Neural crest cell (in vitro differentiated cells): ENCODE results near the gene KDM4C. TPM values are rescaled to one million over a fixed set of nuclear protein-coding genes. Genes with fewer than 3 reads are reported as not detected.
"Not testable (repeated sequence)": the region's sequence is repeated elsewhere in the genome, so short reads cannot be mapped to it uniquely, and the experiment has no call there.

Source experiments
- DNase-seq: peaks from one replicate; pipeline ENCODE4 v3.0.0; 2021; ENCODE audit warnings: low read depth, mixed read lengths, low spot score
- H3K27ac Mint-ChIP-seq: one replicate; pipeline ENCODE4 v1.8.0; 2021; ENCODE audit warnings: mild to moderate bottlenecking, mixed read lengths; ENCODE audit not compliant: unreplicated experiment
- H3K27me3 Mint-ChIP-seq: 2 replicates; pipeline ENCODE4 v1.8.0; 2021; ENCODE audit warnings: low read depth, mild to moderate bottlenecking, mixed read lengths
- H3K36me3 Mint-ChIP-seq: 2 replicates; pipeline ENCODE4 v1.8.0; 2021; ENCODE audit warnings: low read depth, mild to moderate bottlenecking, mixed read lengths
- H3K4me1 Mint-ChIP-seq: 2 replicates; pipeline ENCODE4 v1.8.0; 2021; ENCODE audit warnings: mixed read lengths
- H3K4me3 Mint-ChIP-seq: one replicate; pipeline ENCODE4 v1.8.0; 2021; ENCODE audit warnings: mild to moderate bottlenecking, mixed read lengths
- H3K9me3 Mint-ChIP-seq: 2 replicates; pipeline ENCODE4 v1.8.0; 2021; ENCODE audit warnings: mixed read lengths
- CTCF ChIP-seq: fragments of 200-600 bp; sonication (generic); conservative IDR thresholded peaks from 2 replicates; pipeline ENCODE4 v1.5.0; 2021; ENCODE audit warnings: antibody characterized with exemption, mild to moderate bottlenecking
- total RNA-seq: library from RNA; stranded (reverse); gene quantifications from 2 replicates; pipeline ENCODE4 v1.2.1, GENCODE V29; 2021

The KDM4C gene
- total RNA-seq, 1 donor from 2014 or later: 11.2 TPM

DNA sequence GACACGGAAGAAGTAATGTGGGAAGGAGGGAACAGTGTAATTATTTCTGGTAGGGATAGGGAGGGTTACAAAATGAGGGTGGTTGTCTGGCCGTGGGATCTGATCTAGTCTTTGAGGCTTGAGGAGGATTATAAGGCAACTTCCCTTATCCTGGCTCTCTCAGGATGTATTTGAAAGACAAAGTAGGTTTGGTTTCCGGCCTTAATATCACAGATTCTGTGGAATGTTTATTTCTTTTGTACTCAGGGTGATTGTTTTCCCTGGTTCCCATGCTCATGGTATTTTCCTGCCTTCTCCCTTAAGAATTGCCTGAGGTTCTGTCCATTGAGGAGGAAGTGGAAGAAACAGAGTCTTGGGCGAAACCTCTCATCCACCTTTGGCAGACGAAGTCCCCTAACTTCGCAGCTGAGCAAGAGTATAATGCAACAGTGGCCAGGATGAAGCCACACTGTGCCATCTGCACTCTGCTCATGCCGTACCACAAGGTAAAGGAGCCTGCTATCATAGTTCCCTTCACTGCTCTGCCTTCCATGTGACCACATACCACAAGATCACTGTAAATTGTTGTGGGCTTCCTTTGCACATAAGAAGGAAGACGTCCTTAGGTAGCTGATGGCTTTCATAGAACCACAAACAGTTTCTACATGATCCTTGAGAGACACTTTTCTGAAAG, 253.8 kb downstream of the KDM4C start:
- Mint-ChIP-seq H3K27ac (no peak overlapping the region), H3K4me1 (no peaks in the 10 kb centered on the region), H3K27me3 (no peaks in the 10 kb centered on the region), H3K9me3 (peaks cover 2% of the 10 kb centered on the region), H3K4me3 (no peak overlapping the region), H3K36me3 (peaks cover 15% of the 10 kb centered on the region)
- DNase-seq: no peak
- no peak for TF ChIP-seq CTCF

GRCh38 chr9:7027996-7028395, 270.2 kb downstream of the KDM4C start:
- H3K36me3 Mint-ChIP-seq: peaks cover 9% of the 10 kb centered on the region
- H3K27ac Mint-ChIP-seq: no peak overlapping the region
- DNase-seq: no peak
- peaks cover 6% of the 10 kb centered on the region for H3K9me3 Mint-ChIP-seq
- H3K4me3 Mint-ChIP-seq: no peak overlapping the region
- TF ChIP-seq CTCF: no peak
- no peaks in the 10 kb centered on the region for H3K27me3 Mint-ChIP-seq
- H3K4me1 Mint-ChIP-seq: no peaks in the 10 kb centered on the region

GRCh38 chr9:7028591-7028990, 270.8 kb downstream of the KDM4C start:
- no peak for TF ChIP-seq CTCF
- Mint-ChIP-seq H3K4me1 (no peaks in the 10 kb centered on the region), H3K4me3 (no peak overlapping the region), H3K27me3 (no peaks in the 10 kb centered on the region), H3K27ac (no peak overlapping the region), H3K36me3 (peaks cover 9% of the 10 kb centered on the region), H3K9me3 (peaks cover 6% of the 10 kb centered on the region)
- no peak for DNase-seq

GRCh38 chr9:7030943-7031342, 273.2 kb downstream of the KDM4C start:
- not testable (repeated sequence) for H3K4me1 Mint-ChIP-seq, H3K4me3 Mint-ChIP-seq, H3K9me3 Mint-ChIP-seq, H3K36me3 Mint-ChIP-seq, H3K27ac Mint-ChIP-seq, DNase-seq, H3K27me3 Mint-ChIP-seq

DNA sequence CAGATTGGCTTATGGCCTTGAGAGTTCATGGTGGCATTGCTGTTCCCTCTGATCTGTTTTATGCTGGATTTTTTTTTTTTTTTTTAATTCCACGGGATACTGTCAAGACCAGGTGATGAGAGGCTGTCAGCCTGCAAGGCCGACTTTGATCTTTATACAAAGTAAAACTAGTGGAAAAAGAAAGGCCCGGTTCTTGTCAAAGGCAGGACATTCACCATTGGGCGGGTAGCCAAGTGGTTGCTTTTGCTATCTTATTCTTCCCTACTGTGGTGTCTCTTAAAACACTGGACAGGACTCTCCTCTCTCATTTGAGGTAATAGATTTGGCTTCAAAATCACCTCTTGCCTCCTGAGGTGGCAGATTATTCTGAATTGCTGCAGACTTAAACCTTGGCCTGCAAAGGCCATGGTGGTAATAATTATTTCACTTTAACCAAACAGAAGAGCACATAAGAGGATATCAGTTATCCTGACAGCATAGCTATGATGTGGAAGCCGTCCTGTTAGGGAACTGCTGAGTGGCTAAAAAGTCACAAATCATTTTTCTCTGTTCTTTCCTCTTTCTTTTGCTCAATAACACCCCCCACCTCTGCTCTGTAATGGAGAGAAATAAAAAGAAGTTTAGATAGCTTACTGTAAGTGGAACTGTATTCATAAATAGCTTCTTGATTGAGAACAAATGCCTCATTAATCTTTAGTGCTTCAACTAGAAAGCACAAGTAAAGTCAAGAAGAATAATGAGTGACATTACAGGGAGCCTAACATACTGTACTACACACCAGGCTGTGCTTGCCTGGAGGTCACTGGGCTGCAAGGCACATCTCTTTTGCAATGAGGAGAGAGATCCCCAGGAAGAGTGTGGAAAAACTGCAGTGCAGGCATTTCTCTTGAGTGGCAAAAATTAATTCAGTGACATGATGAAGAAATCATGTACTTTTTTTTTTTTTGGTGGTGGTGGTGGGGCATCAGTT, 275.6 kb downstream of the KDM4C start:
- H3K27me3 Mint-ChIP-seq: no peaks in the 10 kb centered on the region
- TF ChIP-seq CTCF: no peak
- DNase-seq: no peak
- H3K36me3 Mint-ChIP-seq: no peaks in the 10 kb centered on the region
- H3K27ac Mint-ChIP-seq: no peak overlapping the region
- H3K4me3 Mint-ChIP-seq: no peak overlapping the region
- no peaks in the 10 kb centered on the region for H3K4me1 Mint-ChIP-seq
- peaks cover 5% of the 10 kb centered on the region for H3K9me3 Mint-ChIP-seq

DNA sequence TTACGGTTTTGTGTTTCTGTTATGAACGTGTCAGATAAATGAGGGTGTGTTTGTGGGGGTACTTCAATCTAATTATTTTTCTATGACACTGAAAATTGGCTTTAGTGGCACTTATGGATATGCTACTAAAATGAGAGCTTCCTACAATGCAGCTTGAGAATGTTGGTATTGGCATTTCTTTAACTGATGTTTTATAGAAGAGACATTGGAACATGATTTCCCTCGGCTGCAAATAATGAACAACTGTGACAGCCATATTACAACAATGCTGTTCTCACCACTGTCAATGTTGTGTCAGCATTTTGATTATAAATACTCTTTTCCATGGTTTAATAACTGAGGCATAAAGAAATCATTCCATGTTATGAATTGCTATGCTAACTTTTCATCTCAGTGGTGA, 279.4 kb downstream of the KDM4C start:
- H3K4me3 Mint-ChIP-seq: no peak overlapping the region
- no peaks in the 10 kb centered on the region for H3K4me1 Mint-ChIP-seq
- no peak overlapping the region for H3K27ac Mint-ChIP-seq
- H3K36me3 Mint-ChIP-seq: peaks cover 2% of the 10 kb centered on the region
- no peak for DNase-seq
- H3K27me3 Mint-ChIP-seq: no peaks in the 10 kb centered on the region
- H3K9me3 Mint-ChIP-seq: peaks cover 5% of the 10 kb centered on the region
- no peak for TF ChIP-seq CTCF
